Hematopoietic multipotent progenitor cell (in vitro differentiated cells): Measurements from ENCODE around the gene TRAP1. TPM values are rescaled to one million over a fixed set of nuclear protein-coding genes. Genes with fewer than 3 reads are reported as not detected.
"Not testable (repeated sequence)": the region's sequence is repeated elsewhere in the genome, so short reads cannot be mapped to it uniquely, and the experiment has no call there.

ENCODE experiments used
- DNase-seq, 3 donors: peaks; one replicate each; pipeline ENCODE4 v3.0.0-alpha.2; 2011 to 2015; ENCODE audit warnings: low read depth in 2 of 3, low spot score in 2 of 3
- total RNA-seq: library from RNA; depleted of rRNA; stranded (reverse); fragments of >200 nt; gene quantifications from one replicate; pipeline ENCODE4 v1.2.3, GENCODE V29; 2012

The TRAP1 gene
- total RNA-seq, 1 donor = 77.6 TPM

DNA sequence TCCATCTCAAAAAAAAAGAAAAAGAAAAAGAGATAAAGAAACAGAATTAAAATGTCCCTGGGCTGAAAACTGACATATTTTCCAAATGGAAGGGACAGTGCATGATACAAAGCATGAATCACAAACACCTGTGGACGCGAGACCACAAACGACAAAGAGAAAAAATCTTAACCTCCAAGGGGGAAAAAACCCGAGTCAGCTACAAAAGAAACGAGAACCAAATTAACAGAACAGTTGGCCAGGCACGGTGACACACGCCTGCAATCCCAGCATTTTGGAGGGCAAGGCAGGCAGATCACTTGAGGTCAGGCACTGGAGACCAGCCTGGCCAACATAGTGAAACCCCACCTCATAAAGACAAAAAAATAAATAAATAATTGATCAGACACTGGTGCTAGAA is 1.9 kb downstream of the TRAP1 start:
- DNase-seq = no peak

DNA sequence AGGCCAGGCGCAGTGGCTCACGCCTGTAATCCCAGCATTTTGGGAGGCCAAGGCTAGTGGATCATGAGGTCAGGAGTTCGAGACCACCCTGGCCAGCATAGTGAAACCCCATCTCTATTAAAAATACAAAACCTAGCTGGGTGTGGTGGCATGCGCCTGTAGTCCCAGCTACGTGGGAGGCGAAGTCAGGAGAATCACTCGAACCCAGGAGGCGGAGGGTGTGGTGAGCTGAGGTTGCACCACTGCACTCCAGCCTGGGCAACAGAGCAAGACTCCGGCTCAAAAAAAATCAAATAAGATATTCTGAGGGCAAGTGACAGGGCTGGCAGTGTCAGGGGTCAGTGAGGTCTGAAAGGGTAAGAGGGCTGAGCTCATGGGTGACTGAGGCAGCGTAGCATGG is 2.9 kb downstream of the TRAP1 start:
- not testable (repeated sequence) for DNase-seq

DNA sequence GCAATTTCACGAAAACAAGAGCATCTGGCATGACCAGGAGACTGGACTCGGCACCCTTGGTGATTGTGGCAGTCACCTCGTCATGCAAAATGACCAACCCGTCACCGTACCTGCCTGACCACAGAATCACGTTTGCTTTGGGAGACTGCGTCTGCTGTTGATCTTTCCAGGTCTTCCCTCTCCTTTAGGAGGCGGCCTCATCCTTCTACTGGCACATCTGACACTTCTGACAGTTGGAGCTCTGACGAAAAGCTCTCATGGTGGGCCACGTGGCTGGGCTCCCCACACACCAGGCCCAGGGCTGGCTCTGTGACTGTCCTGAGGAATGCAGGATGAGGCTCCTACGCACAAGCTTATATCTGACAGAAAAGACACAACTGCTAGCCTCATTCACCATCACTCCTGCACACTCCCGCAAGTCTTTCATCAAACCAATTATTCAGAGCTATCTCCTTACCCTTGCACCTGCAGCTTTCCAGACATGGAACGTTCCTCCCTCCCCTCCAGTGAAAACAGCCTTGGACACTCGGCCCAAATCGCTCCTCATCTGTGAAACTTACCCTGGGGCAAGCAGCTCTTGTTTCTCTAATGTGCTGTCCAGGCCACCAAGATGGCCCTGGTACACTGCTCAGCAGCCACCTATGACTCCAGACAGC is 3.6 kb downstream of the TRAP1 start:
- no peak for DNase-seq

DNA sequence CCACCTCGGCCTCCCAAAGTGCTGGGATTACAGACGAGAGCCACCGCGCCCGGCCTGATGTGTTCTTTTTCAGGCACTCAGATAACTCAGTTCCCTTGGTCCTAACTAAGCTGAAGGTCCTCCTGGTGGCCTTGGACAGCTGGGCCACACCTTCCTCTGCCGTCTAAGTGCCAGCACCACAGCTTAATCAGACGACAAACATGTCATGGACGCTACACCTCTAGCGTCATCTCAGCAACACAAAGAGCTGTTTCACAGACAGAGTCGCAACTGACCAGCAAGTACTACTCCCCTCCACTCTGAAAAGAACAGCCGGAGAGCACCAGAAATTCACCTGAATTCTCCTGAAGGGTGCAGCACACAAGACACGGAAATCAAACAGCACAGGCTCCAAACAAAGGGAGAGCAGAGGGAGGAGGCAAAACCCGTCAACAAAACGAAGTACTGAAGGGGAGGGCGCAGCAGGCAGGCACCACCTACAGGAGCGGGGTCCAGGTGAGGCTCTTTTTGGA is 4.4 kb downstream of the TRAP1 start:
- no peak for DNase-seq

DNA sequence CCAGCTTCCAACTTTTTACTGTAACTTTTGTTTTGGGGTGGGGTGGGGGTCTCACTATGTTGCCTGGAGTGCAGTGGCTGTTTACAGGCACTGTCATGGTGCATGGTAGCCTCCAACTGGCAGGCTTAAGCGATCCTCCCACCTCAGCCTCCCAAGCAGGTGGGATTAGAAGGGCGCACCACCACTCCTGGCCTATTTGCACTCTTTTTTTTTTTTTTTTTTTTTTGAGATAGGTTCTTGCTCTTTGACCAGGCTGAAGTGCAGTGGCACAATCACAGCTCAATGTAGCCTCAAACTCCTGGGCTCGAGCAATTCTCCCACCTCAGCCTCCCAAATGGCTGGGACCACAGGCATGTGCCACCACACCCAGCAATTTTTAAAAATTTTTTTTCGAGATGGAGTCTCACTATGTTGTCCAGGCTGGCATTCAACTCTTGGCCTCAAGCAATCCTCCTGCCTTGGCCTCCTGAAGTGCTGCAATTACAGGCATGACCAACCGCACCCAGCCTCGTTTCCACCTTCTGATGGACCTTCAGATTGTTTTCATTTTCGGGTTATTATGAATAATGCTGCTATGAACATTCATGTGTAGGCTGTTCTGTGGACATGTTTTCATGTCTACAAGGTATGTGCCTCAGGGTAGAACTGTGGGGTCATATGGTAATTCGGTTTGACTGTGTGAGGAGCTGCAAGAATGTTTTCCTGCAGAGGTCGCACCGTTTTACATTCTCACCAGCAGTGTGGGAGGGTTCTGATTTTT is 10.9 kb downstream of the TRAP1 start:
- no peak for DNase-seq

DNA sequence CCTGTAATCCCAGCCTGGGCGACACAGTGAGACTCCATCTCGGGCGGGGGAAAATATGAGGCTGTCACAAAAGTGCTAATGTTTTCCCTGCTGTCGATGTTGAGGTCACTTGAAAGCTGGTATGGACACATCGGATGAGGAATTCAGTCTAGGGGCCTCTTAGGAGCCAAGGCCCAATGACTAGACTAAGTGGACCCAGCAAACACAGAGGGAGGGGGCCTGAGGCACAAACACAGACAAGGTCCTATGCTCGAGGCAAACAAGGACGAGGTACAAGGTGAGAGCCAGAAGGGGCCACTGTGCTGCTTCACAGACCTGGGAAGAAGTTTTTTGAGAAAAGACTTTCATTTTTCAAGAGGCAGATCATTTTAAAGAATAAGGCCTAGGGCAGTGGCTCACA is 15.2 kb downstream of the TRAP1 start:
- no peak for DNase-seq

DNA sequence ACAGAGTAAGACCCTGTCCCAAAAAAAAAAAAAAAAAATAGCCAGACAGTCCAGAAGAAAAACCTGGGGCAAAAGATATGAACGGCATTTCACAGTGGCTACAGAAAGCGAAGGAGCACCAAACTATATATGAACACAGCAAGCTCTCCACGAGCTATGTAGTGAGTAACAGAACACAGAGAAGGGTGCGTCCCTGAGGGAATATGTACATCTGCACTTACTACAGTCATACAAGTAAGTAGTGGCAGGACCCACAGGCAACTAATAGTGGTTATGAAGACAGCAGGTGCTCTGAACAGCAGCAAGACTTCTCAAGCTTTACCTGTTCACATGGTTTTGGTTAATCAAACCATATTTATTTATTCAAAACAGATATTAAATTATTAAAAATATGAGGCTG is 15.8 kb downstream of the TRAP1 start:
- no peak for DNase-seq

DNA sequence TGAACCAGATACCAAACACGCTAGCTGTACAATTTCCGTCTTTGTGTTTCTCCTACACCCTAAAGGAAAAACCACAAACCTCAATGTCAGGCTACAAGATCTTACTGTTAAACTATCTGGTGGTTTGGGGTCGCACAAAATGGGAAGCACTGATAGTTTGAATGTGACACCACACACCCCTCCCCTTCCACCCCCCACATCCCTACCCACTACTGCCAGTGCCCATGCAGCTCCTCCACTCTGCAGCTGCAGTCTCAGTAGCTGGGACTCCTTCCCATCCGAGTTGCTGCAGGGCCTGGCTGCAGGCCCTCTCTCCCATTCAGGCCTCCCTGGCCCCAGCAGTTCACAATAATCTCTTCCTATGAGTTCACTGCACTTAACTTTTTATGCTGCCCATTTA is 18.4 kb downstream of the TRAP1 start:
- DNase-seq = peak in 2 of 3 donors; percentile 88 to 96

DNA sequence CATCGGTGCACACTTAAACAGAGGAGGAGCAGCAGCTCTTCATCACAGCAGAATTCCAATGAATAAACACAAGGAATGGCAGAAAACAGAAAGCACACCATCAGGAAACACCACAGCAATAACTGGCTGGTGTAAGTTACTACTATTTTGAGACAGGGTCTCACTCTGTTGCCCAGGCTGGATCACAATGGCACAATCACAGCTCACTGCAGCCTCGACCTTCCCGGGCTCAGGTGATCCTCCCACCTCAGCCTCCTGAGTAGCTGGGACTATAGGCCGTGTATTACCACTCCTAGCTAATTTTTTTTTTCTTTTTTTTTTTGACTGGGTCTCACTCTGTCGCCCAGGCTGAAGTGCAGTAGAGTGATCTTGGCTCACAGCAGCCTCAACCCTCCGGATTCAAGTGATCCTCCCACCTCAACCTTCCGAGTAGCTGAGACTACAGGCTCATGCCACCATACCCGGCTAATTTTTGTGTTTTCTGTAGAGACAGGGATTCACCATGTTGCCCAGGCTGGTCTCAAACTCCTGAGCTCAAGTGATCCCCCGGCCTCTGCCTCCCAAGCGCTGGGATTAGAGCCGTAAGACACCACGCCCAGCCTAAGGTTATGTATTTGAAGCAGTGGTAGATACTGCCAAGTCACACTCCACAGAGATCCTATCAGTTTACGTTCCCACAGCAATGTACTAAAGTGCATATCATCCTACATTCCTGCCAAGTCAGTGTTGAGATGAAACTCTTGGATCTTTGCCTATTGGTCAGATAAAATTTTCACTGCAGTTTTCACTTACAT is 20.7 kb downstream of the TRAP1 start:
- DNase-seq = no peak

DNA sequence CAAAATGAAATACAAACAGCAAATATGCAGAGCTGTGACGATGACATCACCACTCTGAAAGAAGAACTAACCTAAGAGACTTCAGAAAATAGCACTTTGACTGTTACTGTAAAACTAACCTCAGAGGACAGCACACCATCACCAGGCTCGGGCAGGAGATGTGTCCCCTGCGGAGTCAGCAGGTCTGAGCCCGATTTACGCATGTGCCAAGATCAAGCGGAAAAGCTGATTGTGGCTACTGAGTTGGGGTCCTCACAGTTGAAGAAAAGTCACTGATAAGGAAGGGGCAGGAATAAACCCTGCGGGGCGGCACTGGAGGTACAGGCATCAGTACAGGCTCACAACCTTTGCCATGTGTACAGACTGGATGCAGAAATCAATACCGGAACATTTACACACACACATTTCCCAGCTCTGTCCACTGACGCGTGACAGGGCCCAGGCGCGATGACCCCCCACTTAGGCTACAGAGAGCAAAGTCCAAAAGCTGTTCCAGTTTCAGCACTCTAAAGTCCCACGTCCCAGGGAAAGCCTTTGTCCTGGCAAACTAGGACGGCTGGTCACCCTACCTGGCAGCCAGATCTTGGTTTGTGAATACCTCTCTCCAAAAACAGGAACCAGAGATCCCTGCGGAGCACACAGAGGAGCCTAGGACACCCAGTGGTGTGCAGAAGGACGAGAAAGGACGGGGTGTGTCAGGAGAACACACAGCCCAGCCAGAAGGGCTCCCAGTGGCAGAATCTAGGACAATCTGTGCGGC is 21.5 kb downstream of the TRAP1 start:
- DNase-seq = peak in 1 of 3 donors; percentile 12

DNA sequence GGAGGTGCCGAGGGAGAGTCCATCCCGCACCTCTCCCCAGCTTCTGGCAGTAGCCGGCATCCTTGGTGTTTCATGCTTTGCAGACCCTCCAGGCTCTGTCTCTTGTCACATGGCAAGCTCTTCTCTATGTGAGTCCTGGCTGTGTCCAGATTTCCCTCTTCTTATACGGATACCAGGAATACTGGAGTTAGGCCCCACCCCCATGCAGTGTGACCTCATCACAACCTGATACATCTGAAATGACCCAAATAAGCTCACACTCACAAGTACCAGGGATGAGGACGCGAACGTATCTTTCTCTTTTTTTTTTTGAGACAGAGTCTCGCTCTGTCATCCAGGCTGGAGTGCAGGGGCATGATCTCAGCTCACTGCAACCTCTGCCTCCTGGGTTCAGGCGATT is 23.3 kb downstream of the TRAP1 start:
- DNase-seq = no peak

DNA sequence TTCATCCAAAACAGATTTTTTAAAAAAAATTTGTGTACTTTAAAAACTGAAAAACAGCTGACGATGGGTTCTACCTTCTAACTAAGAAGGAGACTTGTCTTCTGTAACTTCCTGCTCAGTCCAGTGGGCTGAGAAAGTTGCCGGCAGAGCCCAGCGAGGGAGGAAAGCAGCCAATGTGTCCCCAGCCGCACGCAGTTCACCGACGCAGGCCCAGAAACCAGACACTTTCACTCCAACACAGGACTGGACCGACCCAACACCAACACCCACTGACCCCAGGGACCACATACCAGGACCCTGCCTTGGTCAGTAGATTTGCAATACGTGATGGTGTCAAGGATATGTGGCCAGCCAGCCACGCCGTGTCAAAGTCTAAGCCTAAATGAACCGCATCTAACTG is 25.6 kb downstream of the TRAP1 start:
- no peak for DNase-seq

DNA sequence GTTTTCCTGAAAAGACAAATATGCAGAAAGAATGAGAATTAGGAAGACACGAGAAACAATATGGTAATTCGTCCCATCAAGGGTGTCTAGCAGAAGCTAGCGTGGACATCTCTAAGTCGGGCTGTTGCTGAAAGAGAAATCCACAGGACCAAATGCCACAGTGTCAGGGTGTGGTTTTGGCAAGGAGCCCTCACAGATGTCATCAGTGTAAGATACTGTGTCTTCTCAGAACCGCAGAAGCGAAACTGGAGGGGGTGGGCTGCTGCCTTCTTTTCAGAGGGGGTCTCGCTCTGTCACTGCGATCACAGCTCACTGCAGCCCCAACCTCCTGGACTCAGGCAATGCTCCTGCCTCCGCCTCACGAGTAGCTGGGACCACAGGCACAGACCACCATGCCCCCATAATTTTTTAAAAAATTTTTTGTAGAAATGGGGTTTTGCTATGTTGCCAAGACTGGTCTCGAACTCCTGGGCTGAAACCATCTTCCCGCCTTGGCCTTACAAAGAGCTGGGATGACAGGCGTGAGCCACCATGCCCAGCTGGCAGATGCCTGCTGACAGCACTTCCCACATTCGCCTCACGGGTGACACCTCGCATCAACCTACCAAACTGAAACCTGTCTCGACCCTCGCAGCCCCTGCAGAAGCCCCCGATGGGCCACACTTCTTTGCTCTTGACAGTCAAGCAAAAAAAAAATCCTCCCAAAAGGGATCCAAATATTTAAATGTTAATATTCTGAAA is 26.2 kb downstream of the TRAP1 start:
- no peak for DNase-seq

DNA sequence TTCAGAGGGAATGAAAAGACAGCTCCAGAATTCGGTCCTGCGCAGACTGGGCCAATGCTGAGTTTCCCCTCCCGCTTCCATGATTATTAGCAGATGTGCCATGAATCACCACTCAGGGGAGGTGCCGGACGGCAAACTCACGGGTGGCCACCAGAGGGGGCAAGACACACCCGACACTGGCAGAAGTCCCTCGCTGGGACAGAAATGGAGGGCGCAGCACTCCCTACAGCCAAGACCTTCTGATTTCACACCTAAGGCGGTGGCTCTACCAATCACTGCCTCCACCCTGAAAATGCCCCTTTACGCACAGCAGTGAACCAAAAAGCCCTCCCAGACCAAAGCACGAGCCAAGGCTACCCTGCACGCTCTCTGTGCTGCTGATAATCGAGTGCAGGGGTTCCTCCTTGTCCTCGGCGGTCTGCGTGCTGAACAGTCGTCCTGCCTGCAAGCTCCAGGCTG is 26.8 kb downstream of the TRAP1 start:
- peak; percentile 51 to 81 (median 78) for DNase-seq

DNA sequence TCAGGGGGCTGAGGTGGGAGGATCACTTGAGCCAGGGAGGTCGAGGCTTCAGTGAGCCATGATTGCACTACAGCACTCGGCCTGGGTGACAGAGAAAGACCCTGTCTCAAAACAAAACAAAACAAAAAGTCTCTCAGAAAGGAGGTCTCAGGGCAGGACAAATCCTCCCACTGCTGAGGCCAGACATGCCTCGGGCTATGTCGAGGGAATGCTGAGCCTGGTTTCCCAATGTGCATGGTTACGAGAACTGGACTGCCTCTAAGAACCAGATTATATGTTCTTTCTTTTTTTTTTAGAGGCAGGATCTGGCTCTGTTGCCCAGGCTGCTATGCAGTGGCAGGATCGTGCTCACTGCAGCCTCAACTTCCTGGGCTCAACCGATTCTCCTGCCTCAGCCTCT is 27.6 kb downstream of the TRAP1 start:
- DNase-seq = no peak

DNA sequence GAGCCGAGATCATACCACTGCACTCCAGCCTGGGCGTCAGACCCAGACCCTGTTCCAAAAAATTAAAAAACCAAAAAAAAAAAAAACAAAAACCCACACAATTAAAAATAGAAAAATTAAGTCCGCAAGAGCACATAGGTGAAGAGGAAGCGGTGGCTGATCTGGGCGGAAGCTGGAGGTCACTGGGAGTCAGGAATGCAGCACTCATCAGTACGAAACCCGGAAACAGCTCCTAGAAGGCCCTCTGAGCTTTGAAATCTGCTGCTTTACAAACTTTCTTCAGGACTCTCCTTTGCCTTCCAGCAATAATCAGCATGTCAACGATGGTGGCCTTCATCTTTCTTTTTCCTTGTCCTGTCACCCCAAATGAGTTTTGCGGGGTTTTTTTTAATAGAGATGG is 29.5 kb downstream of the TRAP1 start:
- DNase-seq = no peak

DNA sequence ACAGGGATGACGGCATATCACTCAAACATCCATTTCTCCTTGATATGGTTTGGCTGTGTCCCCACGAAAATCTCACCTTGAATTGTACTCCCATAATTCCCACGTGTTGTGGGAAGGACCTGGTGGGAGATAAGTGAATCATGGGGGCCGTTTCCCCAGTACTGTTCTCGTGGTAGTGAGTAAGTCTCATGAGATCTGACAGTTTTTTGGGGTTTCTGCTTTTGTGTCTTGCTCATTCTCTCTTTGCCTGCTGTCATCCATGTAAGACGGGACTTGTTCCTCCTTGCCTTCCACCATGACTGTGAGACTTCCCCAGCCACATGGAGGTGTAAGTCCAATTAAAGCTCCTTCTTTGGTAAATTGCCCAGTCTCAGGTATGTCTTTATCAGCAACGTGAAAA is 30.3 kb downstream of the TRAP1 start:
- DNase-seq = no peak

DNA sequence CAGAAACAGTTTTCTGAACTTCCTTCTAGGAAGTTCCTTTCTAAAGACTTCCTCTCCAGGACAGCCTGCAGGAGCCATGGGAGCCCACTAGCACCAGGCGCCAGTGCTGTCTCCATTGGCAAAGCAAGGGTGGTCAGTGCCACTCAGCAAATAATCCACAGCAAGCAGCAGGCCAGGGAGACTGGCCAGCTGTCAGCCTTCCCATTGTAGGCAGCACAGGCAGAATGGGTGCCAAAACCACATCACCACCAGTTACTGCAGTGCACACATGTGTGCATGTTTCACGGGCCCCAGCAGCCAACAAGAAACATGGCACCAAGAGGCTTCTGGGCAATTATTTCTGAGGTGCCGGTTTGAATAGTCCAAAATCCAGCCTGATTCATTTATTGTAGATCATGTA is 36.1 kb downstream of the TRAP1 start:
- DNase-seq = no peak

DNA sequence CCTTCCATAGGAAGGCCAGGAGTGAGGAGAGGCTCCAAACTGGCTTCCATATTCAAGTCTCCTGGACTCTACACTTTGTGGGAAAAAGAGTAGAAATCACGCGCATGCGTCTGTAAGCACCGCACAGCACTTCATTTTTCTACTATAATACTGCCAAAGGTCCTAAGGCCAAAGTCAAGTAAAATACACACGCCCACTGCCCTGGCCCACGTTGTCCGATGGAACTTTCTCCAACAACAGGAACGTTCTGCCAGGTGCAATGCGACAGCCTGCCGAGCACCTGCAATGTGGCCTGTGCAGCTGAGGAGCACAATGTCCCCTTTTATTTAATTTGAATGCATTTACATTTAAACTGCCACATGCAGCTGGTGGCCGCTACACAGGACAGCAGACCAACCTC is 39.3 kb downstream of the TRAP1 start:
- no peak for DNase-seq

DNA sequence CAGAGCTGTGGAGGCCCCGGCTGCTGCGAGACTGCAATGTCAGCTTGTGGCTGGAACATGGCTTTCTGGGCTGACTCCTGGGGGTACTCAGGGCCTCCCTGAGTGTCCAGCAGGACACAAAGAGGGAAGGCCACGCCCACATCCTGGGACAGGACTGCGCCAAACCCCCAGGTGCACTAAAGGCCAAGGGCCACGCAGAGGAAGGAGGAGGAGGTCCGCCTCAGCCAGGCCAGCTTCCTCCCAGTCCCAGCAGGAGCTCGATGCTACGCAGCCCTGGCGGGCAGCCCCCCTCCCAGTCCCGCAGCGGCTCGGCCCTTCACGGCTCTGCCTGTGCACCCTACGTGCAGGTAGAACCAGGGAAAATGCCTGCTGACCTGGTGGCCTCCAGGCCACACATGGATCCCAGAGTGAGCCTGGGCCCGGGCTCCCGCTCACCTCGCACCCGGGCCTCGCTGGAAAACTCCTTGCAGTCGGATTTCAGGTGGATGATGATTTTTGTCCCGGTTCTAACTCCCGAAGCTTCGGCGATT is 41.7 kb downstream of the TRAP1 start:
- no peak for DNase-seq
